ENCODE measurements around the gene TDP1. TPM values are rescaled to one million over a fixed set of nuclear protein-coding genes. Genes with fewer than 3 reads are reported as not detected.

Gene TDP1
- total and polyA plus RNA-seq, 9 of the 15 experiments (the other 6 are each of a cell fraction or from before 2014, with no cell fraction given): 21.4 to 41.6 (median 32.3) TPM

DNA sequence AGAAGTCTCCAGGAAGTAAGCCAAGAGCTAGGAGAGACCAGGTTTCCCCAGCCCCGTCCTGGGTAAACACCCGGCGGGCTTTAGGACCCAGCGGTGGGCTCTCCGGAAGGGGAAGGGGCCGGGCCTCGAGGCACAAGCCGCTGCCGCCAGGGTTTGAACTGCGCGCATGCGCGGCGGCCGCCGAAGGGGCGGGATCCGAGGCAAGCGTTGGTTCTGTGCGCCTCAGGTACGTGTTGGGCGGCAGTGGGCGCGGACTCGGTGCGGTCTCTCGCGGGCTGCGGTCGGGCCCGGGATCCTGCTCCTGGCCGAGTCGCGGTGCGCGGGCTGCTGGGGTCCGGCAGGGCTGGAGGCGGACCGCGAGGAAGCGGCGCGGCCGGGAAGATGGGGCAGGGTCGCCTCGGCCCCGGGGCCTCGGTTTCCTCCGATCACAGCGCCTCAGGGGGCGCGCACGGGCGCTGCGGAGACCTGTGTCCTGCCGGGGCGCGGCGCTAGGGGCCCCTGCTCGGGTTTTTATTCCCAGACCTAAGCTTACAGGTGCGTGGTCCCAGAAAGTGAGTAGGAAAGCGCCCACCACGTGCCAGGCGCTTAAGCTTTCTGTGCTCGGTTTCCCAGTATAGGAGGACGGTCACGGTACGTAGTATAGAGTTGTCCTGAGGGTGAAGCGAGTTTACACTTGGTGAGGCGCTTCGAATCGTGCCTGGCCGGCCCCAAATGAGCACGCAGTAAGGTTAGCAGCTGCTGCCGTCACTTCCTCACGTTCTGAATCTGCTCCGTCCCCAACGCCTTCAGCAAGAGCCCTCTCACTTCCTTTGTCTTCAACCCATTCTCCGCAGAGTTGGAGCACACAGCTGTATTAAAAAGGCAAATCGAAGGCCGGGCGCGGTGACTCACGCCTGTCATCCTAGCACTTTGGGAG lies at the start of gene TDP1 (continued):
- TF ChIP-seq POLR2AphosphoS5 (IDR thresholded peaks at IDR 0.05; ENCODE audit: control insufficient read depth, insufficient read depth, low read depth, low read length): peak; percentile 52
- TF ChIP-seq NCOR1 (IDR thresholded peaks at IDR 0.05): 0 out of 2 replicates have a peak, but pooled peaks have one; percentile 20
- TF ChIP-seq RFX1 (IDR thresholded peaks at IDR 0.05): no peak
- TF ChIP-seq HNRNPLL (IDR thresholded peaks at IDR 0.05; ENCODE audit: low read depth, low read length, poor library complexity, severe bottlenecking): peak; percentile 60
- no peak for TF ChIP-seq MAFG (tag; conservative IDR thresholded peaks at IDR 0.05)
- TF ChIP-seq, protein P1, sequence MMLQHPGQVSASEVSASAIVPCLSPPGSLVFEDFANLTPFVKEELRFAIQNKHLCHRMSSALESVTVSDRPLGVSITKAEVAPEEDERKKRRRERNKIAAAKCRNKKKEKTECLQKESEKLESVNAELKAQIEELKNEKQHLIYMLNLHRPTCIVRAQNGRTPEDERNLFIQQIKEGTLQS (IDR thresholded peaks at IDR 0.05): peak; percentile 75
- TF ChIP-seq, protein P1 (CRISPR knock-in tag; conservative IDR thresholded peaks at IDR 0.05): no peak
- no peak for TF ChIP-seq CREBBP (IDR thresholded peaks at IDR 0.05; ENCODE audit: low read depth, low read length)
- TF ChIP-seq, protein P2, sequence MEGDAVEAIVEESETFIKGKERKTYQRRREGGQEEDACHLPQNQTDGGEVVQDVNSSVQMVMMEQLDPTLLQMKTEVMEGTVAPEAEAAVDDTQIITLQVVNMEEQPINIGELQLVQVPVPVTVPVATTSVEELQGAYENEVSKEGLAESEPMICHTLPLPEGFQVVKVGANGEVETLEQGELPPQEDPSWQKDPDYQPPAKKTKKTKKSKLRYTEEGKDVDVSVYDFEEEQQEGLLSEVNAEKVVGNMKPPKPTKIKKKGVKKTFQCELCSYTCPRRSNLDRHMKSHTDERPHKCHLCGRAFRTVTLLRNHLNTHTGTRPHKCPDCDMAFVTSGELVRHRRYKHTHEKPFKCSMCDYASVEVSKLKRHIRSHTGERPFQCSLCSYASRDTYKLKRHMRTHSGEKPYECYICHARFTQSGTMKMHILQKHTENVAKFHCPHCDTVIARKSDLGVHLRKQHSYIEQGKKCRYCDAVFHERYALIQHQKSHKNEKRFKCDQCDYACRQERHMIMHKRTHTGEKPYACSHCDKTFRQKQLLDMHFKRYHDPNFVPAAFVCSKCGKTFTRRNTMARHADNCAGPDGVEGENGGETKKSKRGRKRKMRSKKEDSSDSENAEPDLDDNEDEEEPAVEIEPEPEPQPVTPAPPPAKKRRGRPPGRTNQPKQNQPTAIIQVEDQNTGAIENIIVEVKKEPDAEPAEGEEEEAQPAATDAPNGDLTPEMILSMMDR (IDR thresholded peaks at IDR 0.05 in 2 of 3, conservative IDR thresholded peaks at IDR 0.05 in 1 of 3; ENCODE audit: insufficient read depth in 2 of 3, low read depth in 1 of 3, low read length in 3 of 3): peak in 1 of 3 experiments; percentile 67; a peak in 4 of 6 replicates
- TF ChIP-seq, protein P3, sequence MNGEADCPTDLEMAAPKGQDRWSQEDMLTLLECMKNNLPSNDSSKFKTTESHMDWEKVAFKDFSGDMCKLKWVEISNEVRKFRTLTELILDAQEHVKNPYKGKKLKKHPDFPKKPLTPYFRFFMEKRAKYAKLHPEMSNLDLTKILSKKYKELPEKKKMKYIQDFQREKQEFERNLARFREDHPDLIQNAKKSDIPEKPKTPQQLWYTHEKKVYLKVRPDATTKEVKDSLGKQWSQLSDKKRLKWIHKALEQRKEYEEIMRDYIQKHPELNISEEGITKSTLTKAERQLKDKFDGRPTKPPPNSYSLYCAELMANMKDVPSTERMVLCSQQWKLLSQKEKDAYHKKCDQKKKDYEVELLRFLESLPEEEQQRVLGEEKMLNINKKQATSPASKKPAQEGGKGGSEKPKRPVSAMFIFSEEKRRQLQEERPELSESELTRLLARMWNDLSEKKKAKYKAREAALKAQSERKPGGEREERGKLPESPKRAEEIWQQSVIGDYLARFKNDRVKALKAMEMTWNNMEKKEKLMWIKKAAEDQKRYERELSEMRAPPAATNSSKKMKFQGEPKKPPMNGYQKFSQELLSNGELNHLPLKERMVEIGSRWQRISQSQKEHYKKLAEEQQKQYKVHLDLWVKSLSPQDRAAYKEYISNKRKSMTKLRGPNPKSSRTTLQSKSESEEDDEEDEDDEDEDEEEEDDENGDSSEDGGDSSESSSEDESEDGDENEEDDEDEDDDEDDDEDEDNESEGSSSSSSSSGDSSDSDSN (IDR thresholded peaks at IDR 0.05; ENCODE audit: borderline replicate concordance in 1 of 2, low read depth in 2 of 2, low read length in 2 of 2): no peak; a peak in 1 of 4 replicates
- no peak for TF ChIP-seq OTX1 (CRISPR knock-in tag; IDR thresholded peaks at IDR 0.05)
- TF ChIP-seq MYC (IDR thresholded peaks at IDR 0.05; ENCODE audit: low read depth, low read length): peak; percentile 79
- no peak for TF ChIP-seq MYC (CRISPR knock-in tag; IDR thresholded peaks at IDR 0.05; ENCODE audit: borderline replicate concordance, low read depth)
- TF ChIP-seq, protein P4, sequence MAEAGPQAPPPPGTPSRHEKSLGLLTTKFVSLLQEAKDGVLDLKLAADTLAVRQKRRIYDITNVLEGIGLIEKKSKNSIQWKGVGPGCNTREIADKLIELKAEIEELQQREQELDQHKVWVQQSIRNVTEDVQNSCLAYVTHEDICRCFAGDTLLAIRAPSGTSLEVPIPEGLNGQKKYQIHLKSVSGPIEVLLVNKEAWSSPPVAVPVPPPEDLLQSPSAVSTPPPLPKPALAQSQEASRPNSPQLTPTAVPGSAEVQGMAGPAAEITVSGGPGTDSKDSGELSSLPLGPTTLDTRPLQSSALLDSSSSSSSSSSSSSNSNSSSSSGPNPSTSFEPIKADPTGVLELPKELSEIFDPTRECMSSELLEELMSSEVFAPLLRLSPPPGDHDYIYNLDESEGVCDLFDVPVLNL (CRISPR knock-in tag; IDR thresholded peaks at IDR 0.05; ENCODE audit: low read depth): 0 out of 2 replicates have a peak, but pooled peaks have one; percentile 55
- peak; percentile 88 for TF ChIP-seq TBP (optimal IDR thresholded peaks at IDR 0.05; ENCODE audit: low read depth, low read length)
- TF ChIP-seq, protein P5, sequence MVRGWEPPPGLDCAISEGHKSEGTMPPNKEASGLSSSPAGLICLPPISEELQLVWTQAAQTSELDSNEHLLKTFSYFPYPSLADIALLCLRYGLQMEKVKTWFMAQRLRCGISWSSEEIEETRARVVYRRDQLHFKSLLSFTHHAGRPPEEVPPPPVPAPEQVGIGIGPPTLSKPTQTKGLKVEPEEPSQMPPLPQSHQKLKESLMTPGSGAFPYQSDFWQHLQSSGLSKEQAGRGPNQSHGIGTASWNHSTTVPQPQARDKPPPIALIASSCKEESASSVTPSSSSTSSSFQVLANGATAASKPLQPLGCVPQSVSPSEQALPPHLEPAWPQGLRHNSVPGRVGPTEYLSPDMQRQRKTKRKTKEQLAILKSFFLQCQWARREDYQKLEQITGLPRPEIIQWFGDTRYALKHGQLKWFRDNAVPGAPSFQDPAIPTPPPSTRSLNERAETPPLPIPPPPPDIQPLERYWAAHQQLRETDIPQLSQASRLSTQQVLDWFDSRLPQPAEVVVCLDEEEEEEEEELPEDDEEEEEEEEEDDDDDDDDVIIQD (CRISPR knock-in tag; IDR thresholded peaks at IDR 0.05): no peak
- TF ChIP-seq TAF1 (IDR thresholded peaks at IDR 0.05; ENCODE audit: control insufficient read depth, extremely low read depth, insufficient read depth, low read length, severe bottlenecking): peak; percentile 75
- TF ChIP-seq SREBF2 (CRISPR knock-in tag; IDR thresholded peaks at IDR 0.05): no peak
